Measurements from ENCODE around the gene TRAF4.
"Not testable (repeated sequence)": the region's sequence is repeated elsewhere in the genome, so short reads cannot be mapped to it uniquely, and the experiment has no call there.

The TRAF4 gene

DNA sequence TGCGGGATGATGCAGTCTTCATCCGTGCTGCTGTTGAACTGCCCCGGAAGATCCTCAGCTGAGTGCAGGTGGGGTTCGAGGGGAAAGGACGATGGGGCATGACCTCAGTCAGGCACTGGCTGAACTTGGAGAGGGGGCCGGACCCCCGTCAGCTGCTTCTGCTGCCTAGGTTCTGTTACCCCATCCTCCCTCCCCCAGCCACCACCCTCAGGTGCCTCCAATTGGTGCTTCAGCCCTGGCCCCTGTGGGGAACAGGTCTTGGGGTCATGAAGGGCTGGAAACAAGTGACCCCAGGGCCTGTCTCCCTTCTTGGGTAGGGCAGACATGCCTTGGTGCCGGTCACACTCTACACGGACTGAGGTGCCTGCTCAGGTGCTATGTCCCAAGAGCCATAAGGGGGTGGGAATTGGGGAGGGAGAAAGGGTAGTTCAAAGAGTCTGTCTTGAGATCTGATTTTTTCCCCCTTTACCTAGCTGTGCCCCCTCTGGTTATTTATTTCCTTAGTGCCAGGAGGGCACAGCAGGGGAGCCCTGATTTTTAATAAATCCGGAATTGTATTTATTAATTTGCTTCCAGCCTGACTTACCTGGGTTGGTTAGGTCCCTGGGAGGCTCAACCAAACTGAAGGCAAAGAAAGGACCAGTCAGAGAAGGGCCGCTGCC is 5.8 kb downstream of the TRAF4 start:
- DNase-seq = no peak

GRCh38 chr17:28750178-28751047 is 6.6 kb downstream of the TRAF4 start:
- DNase-seq = peak; percentile 89

DNA sequence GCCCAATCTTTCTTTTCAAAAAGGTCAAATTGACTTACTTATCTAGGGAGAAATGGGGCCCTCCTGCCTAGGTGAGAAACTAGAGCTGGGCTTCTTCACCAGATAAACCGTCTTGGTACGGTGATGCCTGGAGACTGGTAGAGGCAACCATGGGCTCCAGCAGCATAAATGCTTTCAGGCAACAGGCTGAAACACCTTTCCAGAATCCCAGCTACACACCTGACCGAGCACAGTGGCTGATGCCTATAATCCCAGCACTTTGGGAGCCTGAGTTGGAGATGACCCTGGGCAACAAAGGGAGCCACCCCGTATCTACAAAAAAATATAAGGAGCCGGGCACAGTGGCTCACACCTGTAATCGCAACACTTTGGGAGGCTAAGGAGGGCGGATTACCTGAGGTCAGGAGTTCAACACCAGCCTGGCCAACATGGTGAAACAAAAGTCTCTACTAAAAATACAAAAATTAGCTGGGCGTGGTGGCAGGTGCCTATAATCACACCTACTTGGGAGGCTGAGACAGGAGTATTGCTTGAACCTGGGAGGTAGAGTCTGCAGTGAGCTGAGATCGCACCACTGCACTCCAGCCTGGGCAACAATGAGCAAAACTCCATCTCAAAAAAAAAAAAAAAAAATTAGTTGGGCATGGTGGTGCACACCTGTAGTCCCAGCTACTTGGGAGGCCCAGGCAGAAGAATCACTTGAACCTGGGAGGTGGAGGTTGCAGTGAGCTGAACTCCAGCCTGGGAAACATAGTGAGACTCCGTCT is 8.0 kb downstream of the TRAF4 start:
- DNase-seq = no peak

DNA sequence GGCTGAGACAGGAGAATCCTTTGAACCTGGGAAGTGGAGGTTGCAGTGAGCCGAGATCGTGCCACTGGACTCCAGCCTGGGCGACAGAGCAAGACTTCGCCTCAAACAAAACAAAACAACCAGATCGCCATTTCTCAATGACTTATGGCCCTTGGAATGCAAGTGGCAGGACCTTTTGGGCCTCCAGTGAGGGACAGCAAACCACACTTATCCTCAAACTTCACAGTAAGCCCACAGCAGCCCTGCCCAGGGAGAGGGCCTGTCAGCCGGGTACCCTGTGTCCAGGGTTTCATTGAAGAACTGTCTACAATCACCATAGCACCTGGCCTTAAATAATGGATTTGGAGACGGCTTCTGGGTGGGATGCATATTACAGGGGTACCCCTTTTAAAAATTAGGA is 11.7 kb downstream of the TRAF4 start:
- no peak for DNase-seq

GRCh38 chr17:28756049-28756804 is 12.4 kb downstream of the TRAF4 start:
- no peak for DNase-seq

- no peak for DNase-seq
These were observed 14.8 kb downstream of the TRAF4 start for GRCh38 chr17:28758411-28759121.

GRCh38 chr17:28759256-28759865 is 15.6 kb downstream of the TRAF4 start:
- DNase-seq = no peak

DNA sequence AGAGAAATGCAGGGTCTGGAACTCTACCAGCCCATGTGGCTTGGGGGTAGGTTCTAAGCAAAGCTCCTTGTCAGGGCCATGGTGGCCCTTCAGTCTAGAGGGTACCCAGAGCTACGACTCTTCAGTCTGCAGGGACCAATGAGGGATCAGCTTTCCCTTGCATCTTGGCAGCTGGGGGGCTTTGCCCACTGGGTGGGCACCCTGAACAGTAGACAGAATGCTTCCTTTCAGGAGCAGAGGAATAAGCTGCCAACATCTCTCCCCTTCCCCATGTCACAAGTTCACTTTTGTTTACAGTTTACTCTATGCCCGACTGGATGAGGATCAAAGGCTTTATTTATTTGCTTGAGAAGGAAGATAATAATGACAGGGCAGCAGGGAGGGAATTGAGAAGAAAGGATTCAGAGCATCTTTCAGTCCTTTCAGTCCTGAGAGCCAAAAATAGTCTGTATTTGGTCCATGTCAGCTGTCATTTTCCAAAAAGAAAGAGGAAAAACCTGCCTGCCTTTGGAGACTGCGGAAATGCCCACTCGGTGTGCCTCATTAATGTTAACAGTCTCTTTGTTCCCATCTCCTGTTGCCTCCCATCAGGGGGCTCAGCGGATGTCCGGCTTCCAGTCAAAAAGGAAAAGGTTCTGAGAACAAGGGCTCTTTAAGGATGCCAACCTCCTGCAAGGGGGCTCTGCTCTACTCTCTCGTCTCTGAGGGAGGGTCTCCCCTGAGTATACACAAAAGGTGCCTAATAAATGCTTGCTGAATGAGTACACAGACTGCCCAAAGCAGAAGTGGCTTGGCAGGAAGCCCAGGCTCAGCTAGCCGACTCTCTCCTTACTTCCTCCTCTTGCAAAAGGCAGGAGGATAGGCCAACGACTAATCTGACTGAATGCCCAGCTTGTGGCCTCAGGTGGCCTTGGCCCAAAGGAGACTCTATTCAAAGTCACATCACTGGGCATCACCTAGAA is 17.1 kb downstream of the TRAF4 start:
- DNase-seq = no peak

- DNase-seq = no peak
These were observed 19.5 kb downstream of the TRAF4 start for GRCh38 chr17:28763137-28763799.

DNA sequence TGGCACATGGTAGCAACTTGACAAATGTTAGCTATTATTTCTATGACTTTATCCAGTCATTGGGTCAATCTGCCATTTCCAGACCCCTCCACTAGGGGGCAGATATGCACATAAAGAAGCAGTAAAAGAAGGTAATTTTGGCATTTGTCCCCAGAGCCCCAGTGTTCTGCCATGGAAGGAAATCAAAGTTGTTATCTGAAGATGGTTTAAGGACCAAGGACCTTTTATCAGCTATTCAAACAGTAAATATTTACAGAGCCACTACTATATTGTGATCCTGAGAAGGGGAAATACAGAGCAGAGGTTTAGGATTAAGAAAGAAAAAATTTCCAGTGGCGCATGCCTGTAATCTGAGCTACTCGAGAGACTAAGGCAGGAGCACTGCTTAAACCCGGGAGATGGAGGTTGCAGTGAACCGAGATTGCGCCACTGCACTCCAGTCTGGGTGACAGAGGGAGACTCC is 20.0 kb downstream of the TRAF4 start:
- DNase-seq = peak; percentile 75

- no peak for DNase-seq
These were observed 21.2 kb downstream of the TRAF4 start for GRCh38 chr17:28765038-28765437.

GRCh38 chr17:28773736-28774135 is 29.9 kb downstream of the TRAF4 start:
- no peak for DNase-seq

GRCh38 chr17:28774206-28774605 is 30.4 kb downstream of the TRAF4 start:
- DNase-seq = no peak

GRCh38 chr17:28777178-28777577 is 33.4 kb downstream of the TRAF4 start:
- DNase-seq = no peak

DNA sequence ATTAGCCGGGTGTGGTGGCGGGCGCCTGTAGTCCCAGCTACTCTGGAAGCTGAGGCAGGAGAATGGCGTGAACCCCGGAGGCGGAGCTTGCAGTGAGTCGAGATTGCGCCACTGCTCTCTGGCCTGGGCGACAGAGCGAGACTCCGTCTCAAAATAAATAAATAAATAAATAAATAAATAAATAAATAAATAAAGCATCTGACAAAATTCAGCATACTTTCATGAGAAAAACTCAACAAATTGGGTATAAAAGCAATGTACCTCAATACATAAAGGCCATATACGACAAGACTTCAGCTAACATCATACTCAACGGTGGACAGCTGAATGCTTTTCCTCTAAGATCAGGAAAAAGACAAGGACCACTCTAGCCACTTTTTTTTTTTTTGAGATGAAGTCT is 35.8 kb downstream of the TRAF4 start:
- DNase-seq = not testable (repeated sequence)

- no peak for DNase-seq
These were observed 39.4 kb downstream of the TRAF4 start for GRCh38 chr17:28783161-28783560.

- DNase-seq = no peak
These were observed 44.3 kb downstream of the TRAF4 start for GRCh38 chr17:28788100-28788499.

DNA sequence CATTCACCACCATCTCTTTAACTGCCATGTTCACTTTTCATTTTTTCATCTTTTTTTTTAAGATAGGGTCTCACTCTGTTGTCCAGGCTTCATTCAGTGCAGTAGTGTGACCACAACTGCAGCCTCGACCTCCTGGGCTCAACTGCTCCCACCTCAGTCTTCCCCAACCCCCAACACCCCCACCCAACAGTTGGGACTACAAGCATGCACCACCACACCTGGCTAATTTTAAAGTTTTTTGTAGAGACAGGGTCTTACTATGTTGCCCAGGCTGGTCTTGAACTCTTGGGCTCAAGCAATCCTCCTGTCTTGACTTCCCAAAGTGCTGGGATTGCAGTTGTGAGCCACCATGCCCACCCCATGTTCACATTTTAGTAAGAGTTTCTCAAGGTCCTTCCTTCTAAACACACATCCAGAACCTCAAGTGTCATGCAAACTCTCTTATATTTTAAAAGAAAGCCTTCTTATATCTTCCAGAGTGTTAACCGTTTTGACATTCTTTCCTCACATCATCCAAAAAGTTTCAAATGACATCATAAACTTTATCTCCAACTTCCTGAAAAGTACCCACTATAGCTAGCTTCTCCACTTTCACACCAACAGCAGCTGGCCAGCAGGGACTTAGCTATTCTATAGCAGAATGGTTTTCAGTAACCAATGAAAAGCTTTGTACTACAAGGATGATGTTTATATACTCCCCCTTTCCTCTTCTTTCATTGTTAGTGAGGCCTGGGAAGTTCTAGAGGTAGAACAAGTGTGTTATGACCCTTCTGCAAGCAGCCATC is 49.3 kb downstream of the TRAF4 start:
- DNase-seq = no peak
